Esophagus muscularis mucosa (tissue), 3 donors: ENCODE data around the gene FZD7.

ENCODE experiments used
- CTCF ChIP-seq, 3 experiments: fragments of 200-600 bp in 2 of 3; fragments of 450-650 bp in 1 of 3; sonication (generic) in 2 of 3; IDR thresholded peaks; one replicate each; pipeline ENCODE4 v1.5.1; 2017 to 2019; ENCODE audit warnings: antibody characterized with exemption in 3 of 3, mild to moderate bottlenecking in 2 of 3, moderate library complexity in 1 of 3
- POLR2AphosphoS5 ChIP-seq, 2 donors: sonication (generic); formaldehyde crosslinking; IDR thresholded peaks; one replicate each; pipeline ENCODE4 v1.6.1; 2017; ENCODE audit warnings: antibody characterized with exemption in 2 of 2

- TF ChIP-seq CTCF (IDR thresholded peaks at IDR 0.05) = no peak
- no peak for TF ChIP-seq POLR2AphosphoS5 (IDR thresholded peaks at IDR 0.05)
Observed at GRCh38 chr2:202014759-202015211, 18.9 kb upstream of the FZD7 start.
